ENCODE data around the gene FASTKD2. TPM values are rescaled to one million over a fixed set of nuclear protein-coding genes. Genes with fewer than 3 reads are reported as not detected.

The FASTKD2 gene
- total and polyA plus RNA-seq, 2 donors (not counting 1 experiment from before 2014, with no cell fraction given), result 33.4 to 37.2 TPM

- Histone ChIP-seq H3K4me2 (ENCODE audit: extremely low read depth, insufficient read depth, low read length) (no peak overlapping the region), H2AFZ (ENCODE audit: low read length) (no peak overlapping the region), H4K20me1 (ENCODE audit: control insufficient read depth, extremely low read depth, insufficient read depth, low read length) (no peaks in the 10 kb centered on the region), H3K27me3 (ENCODE audit: control insufficient read depth, insufficient read depth, low read length) (no peaks in the 10 kb centered on the region), H3K36me3 (ENCODE audit: control insufficient read depth, insufficient read depth, low read length) (no peaks in the 10 kb centered on the region), H3K9ac (ENCODE audit: insufficient read depth, low read length) (no peak overlapping the region), H3K4me3 (replicated peaks in 1 of 4; ENCODE audit: control extremely low read depth in 1 of 4, insufficient read depth in 1 of 4, low read depth in 3 of 4, low read length in 4 of 4) (no peak overlapping the region), H3K4me1 (ENCODE audit: control insufficient read depth, extremely low read depth, insufficient read depth, low read length) (no peaks in the 10 kb centered on the region), H3K27ac (ENCODE audit: insufficient read depth, low read length) (no peak overlapping the region), H3K79me2 (ENCODE audit: control insufficient read depth, insufficient read depth, low read length) (no peaks in the 10 kb centered on the region), H3K9me3 (ENCODE audit: control insufficient read depth, insufficient read depth, low read depth, low read length) (no peaks in the 10 kb centered on the region)
- DNase-seq (ENCODE audit: low read depth in 2 of 2), result no peak
- TF ChIP-seq CTCF (conservative IDR thresholded peaks at IDR 0.05 in 1 of 2, IDR thresholded peaks at IDR 0.05 in 1 of 2; ENCODE audit: low read depth in 1 of 2, low read length in 2 of 2) (no peak), EZH2 (IDR thresholded peaks at IDR 0.05; ENCODE audit: low read length, missing control alignments) (no peak)
Measured at GRCh38 chr2:206840999-206841398, 75.6 kb downstream of the FASTKD2 start.

Other genes starting within 250 kb of the FASTKD2 start
- gene FAM237A, start 123.1 kb upstream of the FASTKD2 start, total RNA-seq, result not detected in 2 replicates
- gene FAM237A, start 123.1 kb upstream of the FASTKD2 start, polyA plus RNA-seq, result not detected in 2 replicates
- not detected in 2 replicates for gene DYTN, start 47.2 kb upstream of the FASTKD2 start, total RNA-seq
- gene DYTN, start 47.2 kb upstream of the FASTKD2 start, polyA plus RNA-seq, result not detected in 2 replicates
- 0.99 and 1.8 TPM in 2 replicates for gene MDH1B, start 278 bp upstream of the FASTKD2 start, total RNA-seq
- gene MDH1B, start 278 bp upstream of the FASTKD2 start, polyA plus RNA-seq, result 0.73 and 0.88 TPM in 2 replicates
- gene CPO, start 173.9 kb downstream of the FASTKD2 start, total RNA-seq, result under 0.01 TPM in 1 of 2 replicates, not detected in the other
- not detected in 2 replicates for gene CPO, start 173.9 kb downstream of the FASTKD2 start, polyA plus RNA-seq

Measured in fibroblast of lung (primary cell).